Colonic mucosa (tissue), 4 donors: ENCODE measurements around the gene CREB3. TPM values are rescaled to one million over a fixed set of nuclear protein-coding genes. Genes with fewer than 3 reads are reported as not detected.

ENCODE experiments used
- DNase-seq: peaks from one replicate; pipeline ENCODE4 v3.0.0-alpha.2; 2020
- H3K27ac ChIP-seq: fragments of 200-600 bp; one replicate; pipeline ENCODE4 v1.8.0; 2021
- H3K27me3 ChIP-seq: fragments of 200-600 bp; one replicate; pipeline ENCODE4 v1.8.0; 2021
- H3K36me3 ChIP-seq: fragments of 200-600 bp; one replicate; pipeline ENCODE4 v1.8.0; 2021
- H3K4me1 ChIP-seq: fragments of 200-600 bp; one replicate; pipeline ENCODE4 v1.8.0; 2021; ENCODE audit warnings: mild to moderate bottlenecking
- H3K4me3 ChIP-seq: fragments of 200-600 bp; one replicate; pipeline ENCODE4 v1.8.0; 2021
- H3K9ac ChIP-seq, 2 donors: one replicate each; pipeline ENCODE4 v1.7.0; 2013; ENCODE audit warnings: control low read depth in 2 of 2, low read depth in 2 of 2, low read length in 2 of 2
- H3K9me3 ChIP-seq: fragments of 200-600 bp; one replicate; pipeline ENCODE4 v1.8.0; 2021
- CTCF ChIP-seq: fragments of 200-600 bp; IDR thresholded peaks from one replicate; pipeline ENCODE4 v1.8.0; 2022; ENCODE audit warnings: antibody characterized with exemption, mild to moderate bottlenecking
- intact Hi-C: fragments of 100-400 bp; cut with DNase I; formaldehyde crosslinking; loops from one replicate; pipeline ENCODE4 v1.14.1; 2022
- total RNA-seq, 2 donors: library from RNA; stranded (reverse); fragmentation: NEBNext Ultra II Directional in 1 of 2; extraction: Animal tissue kit (Norgen Biotek cat#: 25700) in 1 of 2; gene quantifications; one replicate each; pipeline ENCODE4 v1.2.1, GENCODE V29; 2021
- donor health status: healthy.
- donor health status: DM: no; HTN: no; CAD: no.
- donor health status: DM: no; HTN: no; CAD: no.

CREB3 gene
- 10 to 100 TPM; 47.9 to 50.8 TPM for total RNA-seq

GRCh38 chr9:35732185-35732799, at the start of gene CREB3, which contains the start of gene TLN1:
TSS of gene CREB3 (plus strand) at chr9:35732666. CDS start at chr9:35732773, 107 bp downstream.
TSS of gene TLN1 (minus strand) at chr9:35732195. CDS start at chr9:35725694, 6,501 bp downstream.
- peaks cover 19% of the 10 kb centered on the region for H3K4me1 ChIP-seq
- no peak for TF ChIP-seq CTCF
- intact Hi-C loops = loop anchor here (5.0 kb wide), 1 partner anchor 70 kb away; no protein-coding TSS in a partner anchor

GRCh38 chr9:35683323-35683722, 49.1 kb upstream of the CREB3 start:
- no peak for TF ChIP-seq CTCF
- no peak for DNase-seq
- intact Hi-C loops = no loop called here

More at GRCh38 chr9:35732185-35732799, at the start of gene CREB3, which contains the start of gene TLN1:
- Histone ChIP-seq H3K4me3 (peak within 1 kb of the TSS; percentile 82), H3K27ac (peak within 1 kb of the TSS; percentile 97), H3K27me3 (no peaks in the 10 kb centered on the region), H3K36me3 (peaks cover 16% of the 10 kb centered on the region), H3K9me3 (no peaks in the 10 kb centered on the region), H3K9ac (peak within 1 kb of the TSS; percentile 95 to 96)
- peak; percentile 99 for DNase-seq

GRCh38 chr9:35684921-35685320, 47.5 kb upstream of the CREB3 start:
- no peaks in the 10 kb centered on the region for H3K4me1 ChIP-seq
- no peaks in the 10 kb centered on the region for H3K27me3 ChIP-seq
- H3K9me3 ChIP-seq = no peaks in the 10 kb centered on the region
- no peak overlapping the region for H3K9ac ChIP-seq
- intact Hi-C loops = no loop called here
- no peak for DNase-seq
- no peak overlapping the region for H3K4me3 ChIP-seq
- H3K27ac ChIP-seq = no peak overlapping the region
- no peaks in the 10 kb centered on the region for H3K36me3 ChIP-seq
- no peak for TF ChIP-seq CTCF

More at GRCh38 chr9:35683323-35683722, 49.1 kb upstream of the CREB3 start:
- Histone ChIP-seq H3K9ac (no peak overlapping the region), H3K4me1 (no peaks in the 10 kb centered on the region), H3K27me3 (no peaks in the 10 kb centered on the region), H3K27ac (no peak overlapping the region), H3K4me3 (no peak overlapping the region), H3K36me3 (no peaks in the 10 kb centered on the region), H3K9me3 (no peaks in the 10 kb centered on the region)

- no peak overlapping the region for H3K27ac ChIP-seq
- intact Hi-C loops = no loop called here
- no peaks in the 10 kb centered on the region for H3K4me1 ChIP-seq
- H3K36me3 ChIP-seq = no peaks in the 10 kb centered on the region
- no peaks in the 10 kb centered on the region for H3K9me3 ChIP-seq
- H3K27me3 ChIP-seq = no peaks in the 10 kb centered on the region
- no peak for DNase-seq
- no peak overlapping the region for H3K4me3 ChIP-seq
- no peak for TF ChIP-seq CTCF
- H3K9ac ChIP-seq = no peak overlapping the region
Measured at GRCh38 chr9:35685506-35685905, 47.0 kb upstream of the CREB3 start.

GRCh38 chr9:35686222-35687203, 46.0 kb upstream of the CREB3 start:
- H3K27me3 ChIP-seq = no peaks in the 10 kb centered on the region
- H3K36me3 ChIP-seq = no peaks in the 10 kb centered on the region
- no peaks in the 10 kb centered on the region for H3K4me1 ChIP-seq
- TF ChIP-seq CTCF = no peak
- H3K4me3 ChIP-seq = no peak overlapping the region
- no peaks in the 10 kb centered on the region for H3K9me3 ChIP-seq
- no peak overlapping the region for H3K27ac ChIP-seq
- peak overlapping the region in 1 of 2 donors; percentile 3 for H3K9ac ChIP-seq
- intact Hi-C loops = no loop called here
- DNase-seq = no peak
